Measurements from ENCODE around the gene MPHOSPH10.
"Not testable (repeated sequence)": the region's sequence is repeated elsewhere in the genome, so short reads cannot be mapped to it uniquely, and the experiment has no call there.

MPHOSPH10 gene

DNA sequence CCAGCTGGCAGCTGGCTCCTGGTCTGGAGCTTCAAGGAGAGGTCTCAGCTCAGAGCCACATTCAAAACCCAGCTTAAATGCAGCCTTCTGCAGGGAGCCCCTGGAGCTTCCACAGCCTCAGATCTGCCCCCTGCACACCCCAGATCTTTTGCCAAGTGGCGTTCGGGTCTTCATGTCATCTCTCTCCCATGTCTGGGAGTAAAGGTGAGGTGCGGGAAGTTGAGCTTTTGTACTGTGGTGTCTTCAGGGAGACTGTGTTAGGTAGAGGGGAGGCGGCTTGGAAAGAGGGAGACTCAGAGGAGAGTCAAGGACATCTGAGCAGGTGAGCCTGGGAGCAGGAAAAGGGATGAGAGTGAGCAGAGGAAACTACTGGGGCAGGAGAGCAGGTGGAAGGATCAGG, 25.4 kb downstream of the MPHOSPH10 start:
- no peak for DNase-seq (ENCODE audit: low read depth)
- TF ChIP-seq, protein P1, sequence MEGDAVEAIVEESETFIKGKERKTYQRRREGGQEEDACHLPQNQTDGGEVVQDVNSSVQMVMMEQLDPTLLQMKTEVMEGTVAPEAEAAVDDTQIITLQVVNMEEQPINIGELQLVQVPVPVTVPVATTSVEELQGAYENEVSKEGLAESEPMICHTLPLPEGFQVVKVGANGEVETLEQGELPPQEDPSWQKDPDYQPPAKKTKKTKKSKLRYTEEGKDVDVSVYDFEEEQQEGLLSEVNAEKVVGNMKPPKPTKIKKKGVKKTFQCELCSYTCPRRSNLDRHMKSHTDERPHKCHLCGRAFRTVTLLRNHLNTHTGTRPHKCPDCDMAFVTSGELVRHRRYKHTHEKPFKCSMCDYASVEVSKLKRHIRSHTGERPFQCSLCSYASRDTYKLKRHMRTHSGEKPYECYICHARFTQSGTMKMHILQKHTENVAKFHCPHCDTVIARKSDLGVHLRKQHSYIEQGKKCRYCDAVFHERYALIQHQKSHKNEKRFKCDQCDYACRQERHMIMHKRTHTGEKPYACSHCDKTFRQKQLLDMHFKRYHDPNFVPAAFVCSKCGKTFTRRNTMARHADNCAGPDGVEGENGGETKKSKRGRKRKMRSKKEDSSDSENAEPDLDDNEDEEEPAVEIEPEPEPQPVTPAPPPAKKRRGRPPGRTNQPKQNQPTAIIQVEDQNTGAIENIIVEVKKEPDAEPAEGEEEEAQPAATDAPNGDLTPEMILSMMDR (IDR thresholded peaks at IDR 0.05; ENCODE audit: insufficient read depth, low read depth, low read length, missing control alignments) = no peak
- H3K4me3 ChIP-seq (ENCODE audit: low read depth, low read length) = no peak overlapping the region

DNA sequence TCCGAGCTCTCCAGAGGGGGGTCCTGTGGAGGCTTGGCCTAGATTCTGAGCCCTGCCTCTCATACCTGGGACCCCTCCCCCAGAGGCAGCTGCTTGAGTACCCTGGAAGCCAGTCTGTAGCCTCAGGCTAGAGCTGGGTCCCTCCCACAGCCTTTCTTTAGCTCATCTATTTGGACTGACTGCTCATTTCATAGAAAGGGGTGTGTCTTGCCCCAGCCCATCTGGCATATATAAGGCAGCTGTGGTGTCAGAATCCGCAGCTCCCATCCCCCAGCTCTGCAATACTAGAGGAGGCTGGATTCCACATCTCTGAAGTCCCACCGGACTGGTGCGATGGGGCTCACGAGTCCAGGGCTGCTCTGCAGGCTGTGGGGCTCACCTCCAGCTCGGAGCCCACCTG, 26.1 kb downstream of the MPHOSPH10 start:
- no peak overlapping the region for H3K4me3 ChIP-seq (ENCODE audit: low read depth, low read length)
- DNase-seq (ENCODE audit: low read depth) = no peak
- TF ChIP-seq, protein P1 (IDR thresholded peaks at IDR 0.05; ENCODE audit: insufficient read depth, low read depth, low read length, missing control alignments) = no peak

DNA sequence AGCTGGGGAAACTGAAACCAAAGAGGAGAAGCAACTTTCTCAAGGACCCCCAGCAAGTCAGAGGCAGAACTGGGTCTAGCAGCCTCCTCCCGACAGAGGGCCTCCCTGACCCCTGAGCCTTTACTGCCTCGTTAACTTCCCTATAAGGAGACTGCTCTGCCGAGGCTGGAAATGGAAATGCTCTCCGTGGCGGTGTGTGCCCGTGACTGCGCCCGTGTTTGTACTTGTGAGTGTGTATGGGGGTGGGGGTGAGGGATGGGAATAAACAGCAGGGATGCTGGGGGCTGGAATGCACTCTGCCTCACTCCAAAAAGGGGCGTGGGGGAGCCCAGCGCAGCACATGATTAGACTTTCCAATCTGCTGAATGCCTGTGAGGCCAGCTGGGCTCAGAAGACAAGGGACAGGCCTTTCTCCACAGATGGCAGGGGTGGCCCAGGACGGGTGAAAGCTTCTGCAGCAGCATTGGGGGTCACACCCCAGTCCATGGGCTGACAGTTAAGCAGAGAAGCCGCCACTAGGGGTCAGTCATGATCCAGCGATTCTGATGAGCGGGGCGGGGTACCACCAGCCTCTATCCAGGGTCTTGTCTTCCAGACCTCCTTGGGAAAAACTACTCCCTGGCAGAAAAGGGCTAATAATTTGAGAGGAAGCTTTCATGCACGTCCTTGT, 26.8 kb downstream of the MPHOSPH10 start:
- TF ChIP-seq, protein P1 (IDR thresholded peaks at IDR 0.05; ENCODE audit: insufficient read depth, low read depth, low read length, missing control alignments) = peak; percentile 63
- no peak overlapping the region for H3K4me3 ChIP-seq (ENCODE audit: low read depth, low read length)
- peak; percentile 46 for DNase-seq (ENCODE audit: low read depth)

DNA sequence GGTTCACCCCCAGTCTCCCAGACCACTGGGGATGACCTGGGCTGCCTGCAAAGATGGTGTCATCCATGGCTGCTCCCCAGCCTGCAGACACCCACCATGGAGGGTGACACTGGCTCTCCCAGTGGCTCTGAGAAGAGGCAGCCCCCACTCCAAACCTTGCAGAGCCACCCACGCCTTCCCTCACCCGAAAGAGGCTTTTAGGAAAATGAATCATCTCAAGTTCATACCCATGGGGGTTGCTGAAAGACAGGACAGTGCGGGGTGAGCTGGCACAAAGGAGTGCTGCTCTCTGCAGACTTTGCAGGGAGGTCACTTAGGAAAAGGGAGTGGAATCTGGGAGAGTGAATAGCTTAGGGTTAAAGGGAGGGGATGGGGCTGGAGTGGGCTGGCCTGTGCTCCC, 36.4 kb downstream of the MPHOSPH10 start:
- TF ChIP-seq, protein P1 (IDR thresholded peaks at IDR 0.05; ENCODE audit: insufficient read depth, low read depth, low read length, missing control alignments) = no peak
- H3K4me3 ChIP-seq (ENCODE audit: low read depth, low read length) = no peak overlapping the region
- DNase-seq (ENCODE audit: low read depth) = no peak

DNA sequence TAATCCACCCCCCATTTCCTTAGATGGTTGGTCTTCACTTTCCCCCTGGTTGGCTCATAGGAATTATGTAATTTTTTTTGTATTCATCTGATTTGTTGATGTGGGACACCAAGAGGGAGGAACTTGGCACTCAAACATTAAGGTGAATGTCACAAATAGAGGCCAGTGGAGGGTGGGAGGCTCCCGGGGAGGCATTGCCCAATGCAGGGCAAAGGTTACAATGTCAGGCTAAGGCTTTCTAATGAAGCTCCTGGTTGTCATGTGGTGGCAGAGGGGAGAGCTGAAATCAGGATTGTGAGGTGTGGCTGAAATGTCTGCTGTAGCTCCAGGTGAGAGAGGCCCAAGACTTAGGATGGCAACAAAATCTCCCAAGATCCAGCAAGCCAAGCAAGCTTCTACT, 42.7 kb downstream of the MPHOSPH10 start:
- DNase-seq (ENCODE audit: low read depth) = no peak
- H3K4me3 ChIP-seq (ENCODE audit: low read depth, low read length) = no peak overlapping the region
- TF ChIP-seq, protein P1 (IDR thresholded peaks at IDR 0.05; ENCODE audit: insufficient read depth, low read depth, low read length, missing control alignments) = no peak

DNA sequence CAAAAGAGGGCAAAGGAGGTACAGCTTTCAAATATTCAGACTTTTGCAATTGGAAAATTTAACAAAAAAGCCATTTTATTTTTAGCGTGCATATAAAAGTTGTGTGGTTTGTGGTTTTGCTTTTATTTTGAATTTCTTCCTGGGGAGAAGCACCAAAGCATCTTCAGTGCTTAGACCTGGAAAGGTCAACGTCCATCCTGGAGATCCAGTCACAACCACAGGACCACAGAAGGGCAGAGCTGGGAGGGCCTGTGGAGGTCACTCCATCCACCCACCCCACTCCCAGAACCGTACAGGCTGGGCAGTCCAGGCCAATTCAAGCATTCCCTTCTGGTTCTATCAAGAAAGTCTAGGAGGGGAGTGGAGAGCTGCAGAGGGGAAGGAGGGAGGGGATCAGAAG, 43.8 kb downstream of the MPHOSPH10 start:
- TF ChIP-seq, protein P1 (IDR thresholded peaks at IDR 0.05; ENCODE audit: insufficient read depth, low read depth, low read length, missing control alignments) = no peak
- H3K4me3 ChIP-seq (ENCODE audit: low read depth, low read length) = no peak overlapping the region
- DNase-seq (ENCODE audit: low read depth) = no peak

DNA sequence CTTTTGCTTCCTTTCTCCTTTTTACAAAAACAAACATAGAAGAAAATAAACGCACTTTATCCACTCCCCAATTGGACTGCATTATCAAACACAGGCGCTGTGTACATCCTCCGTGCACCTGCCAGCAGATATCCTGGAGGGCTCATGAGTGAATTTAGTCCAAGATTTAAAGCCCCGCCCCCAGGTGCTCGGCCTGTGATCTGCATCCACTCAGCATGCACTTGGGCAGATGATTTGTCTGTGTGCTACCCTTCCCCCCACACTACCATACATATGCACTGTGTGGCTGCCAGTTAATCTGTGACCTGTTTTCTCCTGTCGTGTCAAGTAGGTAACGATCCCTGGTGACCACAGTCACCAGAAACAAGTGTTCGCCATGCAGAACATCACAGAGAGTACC, 48.4 kb downstream of the MPHOSPH10 start:
- not testable (repeated sequence) for DNase-seq (ENCODE audit: low read depth); H3K4me3 ChIP-seq (ENCODE audit: low read depth, low read length)

Measured in GM12865 (cell line).